H1 (cell line): Measurements from ENCODE around the gene THRB. TPM values are rescaled to one million over a fixed set of nuclear protein-coding genes. Genes with fewer than 3 reads are reported as not detected.

Experiments used
- CTCF ChIA-PET: fragments of 300-600 bp; sonication (Branson Sonifier 250); formaldehyde crosslinking; loops from one replicate; lab custom pipeline; 2021; ENCODE audit not compliant: partially characterized antibody; lab: Charles Lee
- POLR2A ChIA-PET: fragments of 300-600 bp; sonication (Branson Sonifier 250); formaldehyde crosslinking; loops from one replicate; lab custom pipeline; 2021; ENCODE audit warnings: inconsistent platforms; ENCODE audit not compliant: partially characterized antibody; lab: Charles Lee
- DNase-seq, 2 experiments: peaks; one replicate each; pipeline versions ENCODE4 v3.0.0 to v3.0.0-alpha.2; 2010 to 2022; ENCODE audit warnings: low spot score in 2 of 2, low read depth in 1 of 2, mixed read lengths in 1 of 2
- FAIRE-seq: peaks from 2 replicates; lab custom pipeline; 2011; peaks lifted over from hg19 to GRCh38; lab: Jason Lieb, UNC
- H2AFZ ChIP-seq: 2 replicates; pipeline ENCODE4 v1.8.1; 2012; ENCODE audit warnings: low read length, inconsistent platforms
- H2AK5ac ChIP-seq: 2 replicates; pipeline ENCODE4 v1.6.1; 2013; ENCODE audit warnings: low read depth, low read length
- H2BK120ac ChIP-seq: replicated peaks from 2 replicates; pipeline ENCODE3; 2013; ENCODE audit warnings: low read depth, low read length, inconsistent platforms
- H2BK12ac ChIP-seq: 2 replicates; pipeline ENCODE4 v1.6.1; 2013; ENCODE audit warnings: low read depth, low read length
- H2BK15ac ChIP-seq: 2 replicates; pipeline ENCODE4 v1.6.1; 2013; ENCODE audit warnings: low read length
- H2BK20ac ChIP-seq: 2 replicates; pipeline ENCODE4 v1.6.1; 2013; ENCODE audit warnings: low read length
- H2BK5ac ChIP-seq: 2 replicates; pipeline ENCODE4 v1.6.1; 2013; ENCODE audit warnings: low read depth, low read length
- H3K14ac ChIP-seq: 2 replicates; pipeline ENCODE4 v1.6.1; 2013; ENCODE audit warnings: inconsistent platforms; ENCODE audit not compliant: insufficient read length
- H3K18ac ChIP-seq: 2 replicates; pipeline ENCODE4 v1.6.1; 2013; ENCODE audit warnings: low read length; ENCODE audit errors: extremely low read depth
- H3K23ac ChIP-seq: 2 replicates; pipeline ENCODE4 v1.6.1; 2013; ENCODE audit warnings: inconsistent platforms; ENCODE audit not compliant: insufficient read length
- H3K23me2 ChIP-seq: 2 replicates; pipeline ENCODE4 v1.6.1; 2013; ENCODE audit warnings: low read depth, low read length
- H3K27ac ChIP-seq: 2 replicates; pipeline ENCODE4 v1.6.1; 2011; ENCODE audit warnings: low read depth, low read length, inconsistent platforms
- H3K27me3 ChIP-seq, 4 experiments: replicated peaks in 1 of 4; 1 replicate in 1 of 4; 2 replicates in 3 of 4; pipeline versions ENCODE4 v1.6.1 to v1.8.1; 2011 to 2013; ENCODE audit warnings: low read length in 3 of 4, mild to moderate bottlenecking in 3 of 4, inconsistent platforms in 2 of 4, mixed read lengths in 2 of 4, moderate library complexity in 1 of 4; ENCODE audit not compliant: control insufficient read depth in 3 of 4, insufficient read depth in 3 of 4; ENCODE audit errors: extremely low read depth in 1 of 4
- H3K36me3 ChIP-seq, 4 experiments: 2 replicates each; pipeline versions ENCODE4 v1.6.1 to v1.8.1; 2011 to 2013; ENCODE audit warnings: mild to moderate bottlenecking in 4 of 4, low read length in 3 of 4, moderate library complexity in 2 of 4, control low read depth in 1 of 4, inconsistent platforms in 1 of 4; ENCODE audit not compliant: insufficient read depth in 4 of 4, control insufficient read depth in 2 of 4
- H3K4ac ChIP-seq: replicated peaks from 2 replicates; pipeline ENCODE3; 2013; ENCODE audit warnings: low read length, low read depth, mixed read lengths, inconsistent platforms; ENCODE audit not compliant: insufficient read length
- H3K4me1 ChIP-seq, 4 experiments: replicated peaks in 1 of 4; 1 replicate in 1 of 4; 2 replicates in 3 of 4; pipeline versions ENCODE4 v1.6.1 to v1.8.1; 2011 to 2013; ENCODE audit warnings: low read length in 3 of 4, inconsistent platforms in 2 of 4, mixed read lengths in 1 of 4; ENCODE audit not compliant: insufficient read depth in 4 of 4, control insufficient read depth in 3 of 4
- H3K4me2 ChIP-seq, 2 experiments: 2 replicates each; pipeline versions ENCODE4 v1.6.1 to v1.8.1; 2011 to 2013; ENCODE audit warnings: low read depth in 2 of 2, low read length in 2 of 2, control low read depth in 1 of 2, inconsistent platforms in 1 of 2, mild to moderate bottlenecking in 1 of 2; ENCODE audit not compliant: insufficient read depth in 1 of 2
- H3K4me3 ChIP-seq, 4 experiments: fragments of 200-600, 300-600 bp in 1 of 4; sonication (generic), shearing (Covaris generic), sonication (Bioruptor Twin) in 1 of 4; 2 replicates each; pipeline versions ENCODE4 v1.5.1 to v1.8.1; 2011 to 2016; ENCODE audit warnings: low read length in 4 of 4, low read depth in 3 of 4, control low read depth in 2 of 4, inconsistent platforms in 2 of 4, mild to moderate bottlenecking in 2 of 4, mixed read lengths in 1 of 4, moderate library complexity in 1 of 4; ENCODE audit not compliant: insufficient read depth in 2 of 4; ENCODE audit errors: extremely low read depth in 1 of 4
- H3K56ac ChIP-seq: replicated peaks from 2 replicates; pipeline ENCODE3; 2013; ENCODE audit warnings: low read depth, mild to moderate bottlenecking, mixed read lengths, low read length, inconsistent platforms; ENCODE audit not compliant: insufficient read length
- H3K79me1 ChIP-seq: 2 replicates; pipeline ENCODE4 v1.6.1; 2013; ENCODE audit warnings: low read depth, low read length, control low read depth
- H3K79me2 ChIP-seq, 2 experiments: 2 replicates each; pipeline versions ENCODE4 v1.6.1 to v1.8.1; 2012 to 2013; ENCODE audit warnings: low read length in 2 of 2, mild to moderate bottlenecking in 2 of 2, inconsistent platforms in 1 of 2; ENCODE audit not compliant: insufficient read depth in 2 of 2, control insufficient read depth in 1 of 2
- H3K9ac ChIP-seq, 4 experiments: replicated peaks in 1 of 4; 1 replicate in 1 of 4; 2 replicates in 3 of 4; pipeline versions ENCODE4 v1.6.1 to v1.8.1; 2011 to 2013; ENCODE audit warnings: low read depth in 3 of 4, low read length in 3 of 4, control low read depth in 2 of 4, mild to moderate bottlenecking in 2 of 4, moderate library complexity in 2 of 4, inconsistent platforms in 1 of 4; ENCODE audit errors: extremely low read depth in 1 of 4
- H3K9me3 ChIP-seq, 2 experiments: 2 replicates each; pipeline versions ENCODE4 v1.6.1 to v1.8.1; 2012 to 2013; ENCODE audit warnings: mild to moderate bottlenecking in 2 of 2, moderate library complexity in 2 of 2, control low read depth in 1 of 2, inconsistent platforms in 1 of 2, low read depth in 1 of 2, low read length in 1 of 2, mixed read lengths in 1 of 2; ENCODE audit not compliant: insufficient read depth in 2 of 2
- H4K20me1 ChIP-seq, 2 experiments: replicated peaks in 1 of 2; 2 replicates each; pipeline versions ENCODE3 to v1.8.1; 2011 to 2013; ENCODE audit warnings: inconsistent platforms in 2 of 2, low read length in 2 of 2, mild to moderate bottlenecking in 1 of 2; ENCODE audit not compliant: insufficient read depth in 2 of 2, control insufficient read depth in 1 of 2
- H4K5ac ChIP-seq: 2 replicates; pipeline ENCODE4 v1.6.1; 2013; ENCODE audit warnings: low read length, low read depth, mixed read lengths, inconsistent platforms; ENCODE audit not compliant: insufficient read length
- H4K8ac ChIP-seq: 2 replicates; pipeline ENCODE4 v1.8.0; 2013; ENCODE audit warnings: mild to moderate bottlenecking, moderate library complexity, low read length, inconsistent platforms; ENCODE audit not compliant: insufficient read depth; ENCODE audit errors: extremely low read depth
- H4K91ac ChIP-seq: replicated peaks from 2 replicates; pipeline ENCODE3; 2013; ENCODE audit warnings: low read length, mixed read lengths, inconsistent platforms; ENCODE audit not compliant: insufficient read length
- BACH1 ChIP-seq: IDR thresholded peaks from 2 replicates; pipeline ENCODE4 v1.6.1; 2012; ENCODE audit warnings: low read length, improper control_type of control experiment
- CREB1 ChIP-seq: IDR thresholded peaks from 2 replicates; pipeline ENCODE4 v1.6.1; 2012; ENCODE audit warnings: inconsistent platforms
- JUN ChIP-seq: IDR thresholded peaks from 2 replicates; pipeline ENCODE4 v1.6.1; 2011; ENCODE audit warnings: low read depth, mild to moderate bottlenecking, improper control_type of control experiment, low read length
- MAFK ChIP-seq: IDR thresholded peaks from 2 replicates; pipeline ENCODE4 v1.6.1; 2012; ENCODE audit warnings: low read depth, mild to moderate bottlenecking, improper control_type of control experiment, low read length
- POLR2A ChIP-seq, 2 experiments: IDR thresholded peaks; 1 replicate in 1 of 2; 2 replicates in 1 of 2; pipeline ENCODE4 v1.6.1; 2011; ENCODE audit warnings: low read depth in 2 of 2, low read length in 2 of 2, mild to moderate bottlenecking in 2 of 2; ENCODE audit errors: control extremely low read depth in 1 of 2
- RAD21 ChIP-seq, 2 experiments: IDR thresholded peaks in 1 of 2; conservative IDR thresholded peaks in 1 of 2; 2 replicates each; pipeline ENCODE4 v1.6.1; 2011; ENCODE audit warnings: low read depth in 2 of 2, low read length in 2 of 2, improper control_type of control experiment in 1 of 2, inconsistent platforms in 1 of 2, mild to moderate bottlenecking in 1 of 2, moderate library complexity in 1 of 2
- RBBP5 ChIP-seq: IDR thresholded peaks from 2 replicates; pipeline ENCODE4 v1.7.1; 2012; ENCODE audit warnings: low read depth, mild to moderate bottlenecking, inconsistent platforms, low read length, moderate library complexity, borderline replicate concordance
- ZNF274 ChIP-seq: IDR thresholded peaks from 2 replicates; pipeline ENCODE4 v1.7.0; 2012; ENCODE audit warnings: low read length, borderline replicate concordance; ENCODE audit errors: extremely low read depth
- WGBS, 2 experiments: shearing (Covaris generic) in 1 of 2; methylation state at CpG; one replicate each; pipeline versions ENCODE4 v1.1.6 to v1.1.7; 2013 to 2015; ENCODE audit warnings: low lambda C conversion rate in 2 of 2, mixed read lengths in 2 of 2, inconsistent platforms in 1 of 2, low coverage in 1 of 2, missing lambda C conversion rate in 1 of 2; ENCODE audit not compliant: insufficient replicate concordance in 2 of 2, insufficient coverage in 1 of 2, insufficient read length in 1 of 2; ENCODE audit errors: extremely low coverage in 1 of 2, missing lambda C conversion rate in 1 of 2; 5-methylcytosine and 5-hydroxymethylcytosine counted together
- polyA plus RNA-seq, 7 experiments: library from polyadenylated mRNA; depleted of rRNA in 3 of 7; stranded (reverse) in 5 of 7; unstranded in 2 of 7; fragments of >200 nt in 5 of 7; fragments of 200-250 nt in 2 of 7; gene quantifications; 1 replicate in 5 of 7; 2 replicates in 1 of 7; 4 replicates in 1 of 7; pipeline versions ENCODE4 v1.2.1 to v1.2.3, GENCODE V29; 2011 to 2013; ENCODE audit warnings: missing spikeins in 2 of 7, mixed read lengths in 2 of 7
- total RNA-seq: library from RNA; stranded (reverse); fragmentation: NEBNext Ultra II Directional; extraction: Animal tissue kit (Norgen Biotek cat#: 25700); gene quantifications from 2 replicates; pipeline ENCODE4 v1.2.1, GENCODE V29; 2021

Gene THRB
- total and polyA plus RNA-seq, 2 of the 8 experiments (the other 6 are each of a cell fraction or from before 2014, with no cell fraction given): 0.98 to 3.9 TPM

- Histone ChIP-seq H2BK5ac (no peak overlapping the region), H2BK20ac (no peak overlapping the region), H3K79me1 (no peaks in the 10 kb centered on the region), H3K23me2 (no peaks in the 10 kb centered on the region), H3K23ac (no peak overlapping the region), H3K27me3 (no peaks in the 10 kb centered on the region), H3K4me1 (peaks cover 0 to 10% (median 0%) of the 10 kb centered on the region in 4 experiments; a peak in 2 of 7 replicates), H4K20me1 (no peaks in the 10 kb centered on the region), H4K91ac (no peak overlapping the region), H3K9me3 (no peaks in the 10 kb centered on the region), H3K27ac (no peak overlapping the region), H3K18ac (no peak overlapping the region), H2BK12ac (no peak overlapping the region), H3K36me3 (no peaks in the 10 kb centered on the region), H4K8ac (no peak overlapping the region), H2BK15ac (no peak overlapping the region), H3K4me3 (no peak overlapping the region), H3K9ac (no peak overlapping the region), H3K56ac (no peak overlapping the region), H4K5ac (no peak overlapping the region), H2AK5ac (no peak overlapping the region), H3K79me2 (no peaks in the 10 kb centered on the region), H3K14ac (no peak overlapping the region), H2AFZ (no peak overlapping the region), H2BK120ac (no peak overlapping the region), H3K4ac (no peak overlapping the region), H3K4me2 (no peak overlapping the region)
- CTCF ChIA-PET: interaction anchor here (0.6 to 1.4 kb wide), 3 partner anchors 16 to 227 kb away, joined by 3 to 4 read pairs (median 3); no protein-coding TSS in a partner anchor
- FAIRE-seq: no peak
- POLR2A ChIA-PET: no interaction called here
- DNase-seq: no peak
- no peak for TF ChIP-seq JUN
- no peak for TF ChIP-seq RAD21 (IDR thresholded peaks at IDR 0.05 in 1 of 2, conservative IDR thresholded peaks at IDR 0.05 in 1 of 2; ENCODE audit: low read depth in 2 of 2, low read length in 2 of 2)
- no peak for TF ChIP-seq RBBP5
- TF ChIP-seq CREB1: no peak
- no peak for TF ChIP-seq POLR2A (IDR thresholded peaks at IDR 0.05; ENCODE audit: control extremely low read depth in 1 of 2, low read depth in 2 of 2, low read length in 2 of 2)
- TF ChIP-seq ZNF274: no peak
- TF ChIP-seq MAFK: no peak
- TF ChIP-seq BACH1: no peak
- WGBS, 2 experiments: 87% methylated on average over 2 of the region's 2 CpGs; no CpG with 5 or more reads in 1 of the 2 experiments
Observed at GRCh38 chr3:24361623-24362022, 133.0 kb downstream of the THRB start.
